Subcutaneous abdominal adipose tissue (tissue), 5 donors: ENCODE results near the gene MAGI3.

ENCODE experiments used
- H3K27ac ChIP-seq: one replicate; pipeline ENCODE4 v1.7.0; 2013; ENCODE audit warnings: low read depth, mild to moderate bottlenecking, inconsistent platforms, low read length, moderate library complexity
- H3K27me3 ChIP-seq, 5 donors: one replicate each; pipeline ENCODE4 v1.7.0; 2013; ENCODE audit warnings: low read length in 5 of 5, inconsistent platforms in 1 of 5; ENCODE audit not compliant: control insufficient read depth in 5 of 5, insufficient read depth in 4 of 5
- H3K36me3 ChIP-seq, 5 donors: one replicate each; pipeline ENCODE4 v1.7.0; 2013; ENCODE audit warnings: low read length in 5 of 5; ENCODE audit not compliant: control insufficient read depth in 5 of 5, insufficient read depth in 5 of 5
- H3K4me1 ChIP-seq, 5 donors: one replicate each; pipeline ENCODE4 v1.7.0; 2013; ENCODE audit warnings: low read length in 5 of 5, mild to moderate bottlenecking in 3 of 5, moderate library complexity in 1 of 5; ENCODE audit not compliant: control insufficient read depth in 5 of 5, insufficient read depth in 5 of 5
- H3K4me3 ChIP-seq, 5 donors: one replicate each; pipeline ENCODE4 v1.7.0; 2013; ENCODE audit warnings: low read length in 5 of 5, low read depth in 1 of 5
- H3K9ac ChIP-seq, 5 donors: one replicate each; pipeline ENCODE4 v1.7.0; 2013; ENCODE audit warnings: low read length in 5 of 5, mild to moderate bottlenecking in 4 of 5, moderate library complexity in 3 of 5
- H3K9me3 ChIP-seq, 5 donors: one replicate each; pipeline ENCODE4 v1.7.0; 2013; ENCODE audit warnings: low read length in 5 of 5; ENCODE audit not compliant: control insufficient read depth in 5 of 5
- donor health status: healthy.
- donor health status: healthy.
- donor health status: healthy.
- donor health status: healthy.
- donor health status: healthy.

Gene MAGI3

DNA sequence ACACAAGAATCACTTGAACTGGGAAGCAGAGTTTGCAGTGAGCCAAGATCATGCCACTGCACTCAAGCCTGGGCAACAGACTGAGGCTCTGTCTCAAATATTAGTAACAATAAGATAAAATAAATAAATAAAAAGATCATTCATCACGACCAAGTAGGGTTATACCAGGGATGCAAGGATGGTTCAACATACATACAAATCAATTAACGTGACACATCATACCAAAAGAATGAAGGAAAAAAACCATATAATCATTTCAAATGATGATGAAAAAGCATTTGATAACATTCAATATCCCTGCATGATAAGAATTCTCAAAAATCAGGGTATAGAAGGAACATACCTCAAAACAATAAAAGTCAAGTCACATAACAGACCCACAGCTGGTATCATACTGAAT is 330.7 kb downstream of the MAGI3 start:
- Histone ChIP-seq H3K4me3 (no peak overlapping the region), H3K27me3 (no peaks in the 10 kb centered on the region), H3K9me3 (peaks cover 0 to 4% (median 0%) of the 10 kb centered on the region in 5 donors), H3K9ac (no peak overlapping the region), H3K36me3 (peaks cover 0 to 22% (median 6%) of the 10 kb centered on the region in 5 donors), H3K4me1 (no peaks in the 10 kb centered on the region), H3K27ac (no peak overlapping the region)

DNA sequence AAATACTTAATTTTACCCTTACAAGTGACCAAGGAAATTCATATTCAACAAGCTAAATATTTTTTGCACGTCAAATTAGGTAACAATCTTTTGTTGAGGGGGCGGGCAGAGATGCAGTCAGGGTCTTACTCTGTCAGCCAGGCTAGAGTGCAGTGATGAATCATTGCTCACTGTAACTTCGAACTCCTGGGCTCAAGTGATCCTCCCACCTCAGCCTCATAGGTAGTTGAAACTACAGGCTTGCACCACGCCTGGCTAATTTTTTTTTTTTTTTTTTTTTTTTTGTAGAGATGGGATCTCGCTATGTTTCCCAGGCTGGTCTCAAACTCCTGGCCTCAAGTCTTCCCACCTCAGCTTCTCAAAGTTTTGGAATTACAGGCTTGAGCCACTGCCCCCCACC is 342.5 kb downstream of the MAGI3 start:
- Histone ChIP-seq H3K4me1 (no peaks in the 10 kb centered on the region), H3K27me3 (no peaks in the 10 kb centered on the region), H3K4me3 (no peak overlapping the region), H3K27ac (no peak overlapping the region), H3K36me3 (peaks cover 10 to 24% (median 19%) of the 10 kb centered on the region in 5 donors), H3K9me3 (no peaks in the 10 kb centered on the region), H3K9ac (no peak overlapping the region)

DNA sequence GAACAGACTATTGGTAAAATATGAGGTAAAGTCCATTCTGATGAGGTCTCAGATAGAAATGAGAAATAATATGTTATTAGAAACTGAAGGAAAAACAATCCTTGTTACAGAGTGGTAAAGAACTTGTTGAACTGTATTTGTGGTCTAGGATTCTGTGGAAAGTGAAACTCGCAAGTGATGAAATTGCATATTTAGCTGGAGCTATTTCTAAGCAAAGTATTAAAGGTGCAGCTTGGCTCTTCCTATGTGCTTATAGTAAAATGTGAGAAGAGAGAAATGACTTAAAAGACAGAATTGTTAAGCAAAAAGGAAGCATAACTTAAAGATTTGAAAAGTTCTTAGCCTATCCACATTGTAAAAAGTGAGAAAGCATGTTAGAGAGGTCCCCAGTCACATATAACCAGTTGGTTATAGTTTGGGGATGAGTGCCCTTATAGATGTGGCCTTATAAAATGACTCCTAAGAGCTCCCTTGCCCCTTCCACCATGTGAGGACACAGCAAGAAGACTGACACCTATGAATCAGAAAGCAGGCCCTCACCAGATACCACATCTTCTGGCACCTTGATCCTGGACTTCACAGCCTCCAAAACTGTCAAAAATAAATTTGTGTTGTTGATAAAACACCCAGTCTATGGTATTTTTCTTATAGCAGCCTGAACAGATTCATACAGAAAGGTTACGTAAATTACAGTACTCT is 344.2 kb downstream of the MAGI3 start:
- Histone ChIP-seq H3K27ac (no peak overlapping the region), H3K27me3 (no peaks in the 10 kb centered on the region), H3K4me3 (no peak overlapping the region), H3K9me3 (no peaks in the 10 kb centered on the region), H3K9ac (no peak overlapping the region), H3K4me1 (no peaks in the 10 kb centered on the region), H3K36me3 (peaks cover 17 to 30% (median 20%) of the 10 kb centered on the region in 5 donors)
